Pericardium fibroblast (primary cell): ENCODE measurements around the gene SHCBP1L. TPM values are rescaled to one million over a fixed set of nuclear protein-coding genes. Genes with fewer than 3 reads are reported as not detected.

Experiments
- total RNA-seq: library from RNA; depleted of rRNA; stranded (reverse); fragments of >200 nt; gene quantifications from 2 replicates; pipeline ENCODE4 v1.2.3, GENCODE V29; 2015

Gene SHCBP1L
- total RNA-seq, result not detected in 2 replicates

DNA sequence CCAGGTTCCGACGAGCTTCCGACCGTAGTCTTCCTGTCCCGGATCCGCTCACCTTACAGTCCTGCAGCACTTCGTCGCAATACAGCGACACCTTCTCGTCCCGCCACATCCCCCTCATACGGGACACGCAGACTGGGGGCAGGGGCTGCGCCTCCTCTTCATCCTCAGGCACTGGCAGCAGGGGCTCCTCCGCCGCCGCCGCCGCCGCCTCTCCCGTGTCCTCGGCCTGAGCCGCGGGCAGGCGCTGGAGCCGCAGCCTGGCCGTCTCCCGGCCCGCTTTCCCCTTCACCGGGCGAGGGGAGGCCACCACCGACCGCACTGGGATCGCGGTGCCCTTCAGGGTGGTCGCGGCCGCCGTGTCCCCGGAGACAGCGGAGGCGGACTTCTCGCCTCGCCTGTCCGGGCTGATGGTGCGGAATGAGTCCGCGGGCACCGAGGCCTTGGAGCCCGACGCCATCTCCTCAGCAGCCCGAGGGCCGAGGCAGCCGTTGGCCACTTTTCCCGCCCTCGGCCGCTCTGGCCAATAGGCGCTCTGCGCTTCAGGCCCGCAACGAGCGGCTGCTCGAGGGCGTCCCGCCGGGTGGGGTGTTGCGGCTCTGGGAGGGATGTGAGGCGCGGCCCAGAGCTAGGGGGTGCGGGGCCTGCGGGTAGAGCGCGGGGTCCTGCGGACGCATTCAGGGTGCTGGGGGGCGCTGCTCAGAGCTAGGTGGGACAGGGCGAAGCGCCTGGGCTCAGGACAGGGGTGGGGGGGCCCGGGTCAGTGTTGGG lies at the start of gene SHCBP1L:
Gene SHCBP1L, minus strand, starts transcription at position 490 of the 768 bp plus-strand sequence. Its CDS starts 33 bp downstream, at position 457.

Other genes starting within 250 kb of the SHCBP1L start
- gene NPL, start 163.4 kb downstream of the SHCBP1L start, total RNA-seq, result 1.4 TPM in 2 replicates
- 58.2 and 65.7 TPM in 2 replicates for gene DHX9, start 113.8 kb downstream of the SHCBP1L start, total RNA-seq
- gene LAMC1, start 70.3 kb upstream of the SHCBP1L start, total RNA-seq, result 820 and 1,142 TPM in 2 replicates
- 3.4 and 4.4 TPM in 2 replicates for gene LAMC2, start 233.1 kb upstream of the SHCBP1L start, total RNA-seq